Measurements from ENCODE around the gene SEMA4D. TPM values are rescaled to one million over a fixed set of nuclear protein-coding genes. Genes with fewer than 3 reads are reported as not detected.

SEMA4D gene
- total RNA-seq, 1 experiment from 2014 or later, result 8.0 TPM

GRCh38 chr9:89394412-89394811, 103.5 kb downstream of the SEMA4D start:
- no peak for TF ChIP-seq EZH2phosphoT487 (IDR thresholded peaks at IDR 0.05; ENCODE audit: borderline replicate concordance, low read length)
- no peak for TF ChIP-seq EZH2 (IDR thresholded peaks at IDR 0.05; ENCODE audit: low read length, unreplicated experiment)
- TF ChIP-seq, protein P1, sequence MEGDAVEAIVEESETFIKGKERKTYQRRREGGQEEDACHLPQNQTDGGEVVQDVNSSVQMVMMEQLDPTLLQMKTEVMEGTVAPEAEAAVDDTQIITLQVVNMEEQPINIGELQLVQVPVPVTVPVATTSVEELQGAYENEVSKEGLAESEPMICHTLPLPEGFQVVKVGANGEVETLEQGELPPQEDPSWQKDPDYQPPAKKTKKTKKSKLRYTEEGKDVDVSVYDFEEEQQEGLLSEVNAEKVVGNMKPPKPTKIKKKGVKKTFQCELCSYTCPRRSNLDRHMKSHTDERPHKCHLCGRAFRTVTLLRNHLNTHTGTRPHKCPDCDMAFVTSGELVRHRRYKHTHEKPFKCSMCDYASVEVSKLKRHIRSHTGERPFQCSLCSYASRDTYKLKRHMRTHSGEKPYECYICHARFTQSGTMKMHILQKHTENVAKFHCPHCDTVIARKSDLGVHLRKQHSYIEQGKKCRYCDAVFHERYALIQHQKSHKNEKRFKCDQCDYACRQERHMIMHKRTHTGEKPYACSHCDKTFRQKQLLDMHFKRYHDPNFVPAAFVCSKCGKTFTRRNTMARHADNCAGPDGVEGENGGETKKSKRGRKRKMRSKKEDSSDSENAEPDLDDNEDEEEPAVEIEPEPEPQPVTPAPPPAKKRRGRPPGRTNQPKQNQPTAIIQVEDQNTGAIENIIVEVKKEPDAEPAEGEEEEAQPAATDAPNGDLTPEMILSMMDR (conservative IDR thresholded peaks at IDR 0.05; ENCODE audit: low read depth, low read length), result no peak
- H3K4me3 ChIP-seq (ENCODE audit: low read length), result no peak overlapping the region
- no peaks in the 10 kb centered on the region for H3F3A ChIP-seq (ENCODE audit: low read length, unreplicated experiment)
- H3K4me1 ChIP-seq (ENCODE audit: insufficient read depth, low read length), result no peaks in the 10 kb centered on the region
- intact Hi-C loops (cut with micrococcal nuclease), result no loop called here
- ChIA-PET POLR2A (ENCODE audit: unreplicated experiment) (no interaction called here), CTCF (no interaction called here)
- no peaks in the 10 kb centered on the region for H3K27me3 ChIP-seq (ENCODE audit: low read length)
- no peaks in the 10 kb centered on the region for H3K79me2 ChIP-seq (ENCODE audit: low read length)
- H3K36me3 ChIP-seq (ENCODE audit: low read depth, low read length), result no peaks in the 10 kb centered on the region
- no peak for ATAC-seq
- no peaks in the 10 kb centered on the region for H3K9me2 ChIP-seq (replicated peaks; ENCODE audit: low read length)
- H4K20me1 ChIP-seq (ENCODE audit: low read length), result no peaks in the 10 kb centered on the region
- no TSS peak for BruUV-seq (replicated peaks)
- no peak overlapping the region for H3K27ac ChIP-seq (ENCODE audit: low read length)
- no peak for DNase-seq
- H3K4me2 ChIP-seq (ENCODE audit: low read length), result no peak overlapping the region
- H3K9me3 ChIP-seq (ENCODE audit: low read length), result no peaks in the 10 kb centered on the region
- H2AFZ ChIP-seq (ENCODE audit: low read length), result no peak overlapping the region
- H3K9ac ChIP-seq (ENCODE audit: low read length), result no peak overlapping the region

GRCh38 chr9:89391585-89391984, 106.3 kb downstream of the SEMA4D start:
- H3K9me3 ChIP-seq (ENCODE audit: low read length), result no peaks in the 10 kb centered on the region
- H3K27me3 ChIP-seq (ENCODE audit: low read length), result no peaks in the 10 kb centered on the region
- BruUV-seq (replicated peaks), result no TSS peak
- no peak overlapping the region for H3K4me3 ChIP-seq (ENCODE audit: low read length)
- ATAC-seq, result no peak
- no peak overlapping the region for H3K27ac ChIP-seq (ENCODE audit: low read length)
- intact Hi-C loops (cut with micrococcal nuclease), result no loop called here
- no peaks in the 10 kb centered on the region for H3K9me2 ChIP-seq (replicated peaks; ENCODE audit: low read length)
- H3K36me3 ChIP-seq (ENCODE audit: low read depth, low read length), result no peaks in the 10 kb centered on the region
- POLR2A ChIA-PET (ENCODE audit: unreplicated experiment), result no interaction called here
- H2AFZ ChIP-seq (ENCODE audit: low read length), result no peak overlapping the region
- no peaks in the 10 kb centered on the region for H3K79me2 ChIP-seq (ENCODE audit: low read length)
- no peaks in the 10 kb centered on the region for H3F3A ChIP-seq (ENCODE audit: low read length, unreplicated experiment)
- no peaks in the 10 kb centered on the region for H3K4me1 ChIP-seq (ENCODE audit: insufficient read depth, low read length)
- TF ChIP-seq EZH2 (IDR thresholded peaks at IDR 0.05; ENCODE audit: low read length, unreplicated experiment), result no peak
- TF ChIP-seq, protein P1 (conservative IDR thresholded peaks at IDR 0.05; ENCODE audit: low read depth, low read length), result no peak
- no peak for TF ChIP-seq EZH2phosphoT487 (IDR thresholded peaks at IDR 0.05; ENCODE audit: borderline replicate concordance, low read length)
- no peak for DNase-seq
- CTCF ChIA-PET, result no interaction called here
- H4K20me1 ChIP-seq (ENCODE audit: low read length), result no peaks in the 10 kb centered on the region
- no peak overlapping the region for H3K4me2 ChIP-seq (ENCODE audit: low read length)
- no peak overlapping the region for H3K9ac ChIP-seq (ENCODE audit: low read length)

DNA sequence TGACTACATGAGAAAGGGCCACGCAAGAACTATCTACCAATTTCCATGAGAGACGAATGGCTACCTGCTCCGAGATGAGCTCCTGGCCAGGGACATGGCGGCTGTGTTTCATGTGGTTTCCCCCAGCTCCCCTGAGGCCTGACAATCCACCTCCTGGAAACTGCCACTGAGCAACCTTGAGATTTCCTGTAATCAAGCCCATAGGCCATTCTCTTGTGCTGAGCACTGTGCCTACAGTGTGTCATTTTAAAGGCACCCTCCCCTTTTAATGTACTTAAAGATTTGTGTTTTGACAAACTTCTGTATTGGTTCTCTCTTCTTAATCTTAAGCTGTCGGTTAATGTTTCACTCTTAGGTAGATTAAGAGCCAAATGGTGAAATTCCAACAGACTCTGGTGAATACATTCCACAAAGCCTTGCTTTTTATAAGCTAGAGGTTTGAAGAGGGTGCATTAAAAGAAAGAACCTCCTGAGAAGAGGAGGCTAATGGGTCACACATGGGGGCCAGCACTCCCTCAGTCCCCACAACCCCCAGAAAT, 107.3 kb downstream of the SEMA4D start:
- H3F3A ChIP-seq (ENCODE audit: low read length, unreplicated experiment), result no peaks in the 10 kb centered on the region
- H3K27me3 ChIP-seq (ENCODE audit: low read length), result no peaks in the 10 kb centered on the region
- H3K4me2 ChIP-seq (ENCODE audit: low read length), result no peak overlapping the region
- H3K4me3 ChIP-seq (ENCODE audit: low read length), result no peak overlapping the region
- no TSS peak for BruUV-seq (replicated peaks)
- ChIA-PET CTCF (no interaction called here), POLR2A (ENCODE audit: unreplicated experiment) (no interaction called here)
- no peaks in the 10 kb centered on the region for H3K9me2 ChIP-seq (replicated peaks; ENCODE audit: low read length)
- no peak overlapping the region for H3K9ac ChIP-seq (ENCODE audit: low read length)
- no peak for ATAC-seq
- H3K79me2 ChIP-seq (ENCODE audit: low read length), result no peaks in the 10 kb centered on the region
- TF ChIP-seq EZH2 (IDR thresholded peaks at IDR 0.05; ENCODE audit: low read length, unreplicated experiment), result no peak
- no peak for TF ChIP-seq EZH2phosphoT487 (IDR thresholded peaks at IDR 0.05; ENCODE audit: borderline replicate concordance, low read length)
- TF ChIP-seq, protein P1 (conservative IDR thresholded peaks at IDR 0.05; ENCODE audit: low read depth, low read length), result no peak
- no peak for DNase-seq
- no peak overlapping the region for H3K27ac ChIP-seq (ENCODE audit: low read length)
- no peak overlapping the region for H2AFZ ChIP-seq (ENCODE audit: low read length)
- no peaks in the 10 kb centered on the region for H3K9me3 ChIP-seq (ENCODE audit: low read length)
- no peaks in the 10 kb centered on the region for H3K4me1 ChIP-seq (ENCODE audit: insufficient read depth, low read length)
- intact Hi-C loops (cut with micrococcal nuclease), result no loop called here
- no peaks in the 10 kb centered on the region for H4K20me1 ChIP-seq (ENCODE audit: low read length)
- no peaks in the 10 kb centered on the region for H3K36me3 ChIP-seq (ENCODE audit: low read depth, low read length)
